ENCODE results near the gene NLN. TPM values are rescaled to one million over a fixed set of nuclear protein-coding genes. Genes with fewer than 3 reads are reported as not detected.

Gene NLN
- total RNA-seq, 4 donors from 2014 or later, result 1.6 to 16.5 (median 9.0) TPM

DNA sequence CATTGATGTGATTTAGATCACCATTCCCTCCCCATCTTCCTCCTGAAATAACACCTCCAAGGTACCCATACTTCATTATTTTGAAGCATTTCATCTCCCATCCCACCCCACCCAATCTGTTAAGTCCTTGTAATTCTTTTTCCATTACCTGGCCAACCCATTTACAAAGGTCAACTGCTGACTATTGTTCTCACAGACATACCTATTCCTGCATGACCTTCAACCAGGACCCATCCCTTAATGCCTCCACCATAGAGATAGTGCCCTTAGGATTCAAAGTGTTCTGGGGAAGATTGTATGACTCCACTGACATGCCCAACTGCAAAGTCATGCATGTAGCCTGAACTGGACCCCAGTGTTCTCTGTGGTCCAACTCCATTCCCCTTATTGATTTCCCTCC is 91.2 kb downstream of the NLN start:
- in situ Hi-C loops (cut with MboI; ENCODE audit: low pct_ligation_motif_present in 1 of 4, low pct_unique_long_range_greater_than_20kb in 1 of 4, low sequenced_read_pairs in 3 of 4), result no loop called here
- TF ChIP-seq EP300 (IDR thresholded peaks at IDR 0.05; ENCODE audit: low read depth) (no peak), POLR2A (IDR thresholded peaks at IDR 0.05) (no peak), POLR2AphosphoS5 (IDR thresholded peaks at IDR 0.05) (no peak), CTCF (IDR thresholded peaks at IDR 0.05) (no peak)
- Histone ChIP-seq H3K4me1 (peaks cover 9 to 75% (median 30%) of the 10 kb centered on the region in 4 donors), H3K27me3 (no peaks in the 10 kb centered on the region), H3K9me3 (no peaks in the 10 kb centered on the region), H3K36me3 (no peaks in the 10 kb centered on the region), H3K4me3 (no peak overlapping the region), H3K27ac (peak overlapping the region; percentile 76 to 83 (median 78))
- DNase-seq, result no peak
- intact Hi-C loops (cut with DNase I; ENCODE audit: low total_unique reads), result no loop called here

DNA sequence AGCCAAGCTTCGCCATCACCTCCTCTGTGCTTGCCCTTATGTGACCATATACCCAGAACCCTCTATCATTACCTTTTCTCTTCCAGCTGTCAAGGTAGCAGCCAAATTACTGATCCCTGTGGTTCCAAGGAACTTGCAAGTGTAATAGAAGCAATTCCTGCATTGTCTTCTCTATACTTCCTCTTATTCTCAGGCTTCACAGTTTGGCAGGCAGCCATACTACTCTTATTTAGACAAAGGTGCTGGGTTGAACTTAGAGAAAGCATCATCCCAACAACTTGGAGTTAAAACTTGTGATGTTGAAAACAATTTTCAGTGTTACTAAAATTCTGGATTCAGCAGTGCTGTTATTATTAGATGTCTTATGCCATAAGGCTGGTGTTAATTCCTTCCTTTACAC is 93.2 kb downstream of the NLN start:
- intact Hi-C loops (cut with DNase I; ENCODE audit: low total_unique reads), result no loop called here
- peaks cover 0 to 76% (median 33%) of the 10 kb centered on the region in 4 donors for H3K4me1 ChIP-seq
- H3K9me3 ChIP-seq, result no peaks in the 10 kb centered on the region
- 63% methylated on average over 1 of the region's 1 CpG for WGBS, 2 donors (ENCODE audit: low coverage in 1 of 2)
- peak overlapping the region; percentile 32 to 78 (median 52) for H3K27ac ChIP-seq
- no peaks in the 10 kb centered on the region for H3K36me3 ChIP-seq
- DNase-seq, result peak; percentile 39
- TF ChIP-seq EP300 (IDR thresholded peaks at IDR 0.05; ENCODE audit: low read depth) (no peak), POLR2A (IDR thresholded peaks at IDR 0.05) (no peak), POLR2AphosphoS5 (IDR thresholded peaks at IDR 0.05) (no peak), CTCF (IDR thresholded peaks at IDR 0.05) (no peak)
- H3K4me3 ChIP-seq, result no peak overlapping the region
- no peaks in the 10 kb centered on the region for H3K27me3 ChIP-seq
- in situ Hi-C loops (cut with MboI; ENCODE audit: low pct_ligation_motif_present in 1 of 4, low pct_unique_long_range_greater_than_20kb in 1 of 4, low sequenced_read_pairs in 3 of 4), result no loop called here

DNA sequence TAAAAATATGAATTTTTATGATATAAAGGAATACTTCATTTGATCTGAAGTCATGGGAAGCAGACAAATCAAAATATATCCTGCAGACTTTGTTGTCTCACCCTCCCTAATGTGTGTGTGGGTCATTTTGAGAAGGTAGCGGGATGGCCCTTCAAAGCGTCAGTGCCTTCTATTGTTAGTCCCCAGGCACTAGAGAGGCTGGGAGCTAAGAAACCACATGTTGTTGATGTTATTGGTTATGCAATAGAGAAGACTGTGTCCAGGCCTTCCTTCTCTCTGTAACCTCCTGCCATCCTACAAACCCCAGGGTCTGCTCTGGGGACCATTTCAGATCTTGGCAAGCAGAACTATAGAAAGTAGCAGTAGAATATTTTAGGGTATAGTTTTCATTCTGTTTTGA is 94.7 kb downstream of the NLN start:
- Histone ChIP-seq H3K4me3 (no peak overlapping the region), H3K27ac (no peak overlapping the region), H3K36me3 (no peaks in the 10 kb centered on the region), H3K4me1 (peaks cover 0 to 65% (median 27%) of the 10 kb centered on the region in 4 donors), H3K27me3 (no peaks in the 10 kb centered on the region), H3K9me3 (no peaks in the 10 kb centered on the region)
- in situ Hi-C loops (cut with MboI; ENCODE audit: low pct_ligation_motif_present in 1 of 4, low pct_unique_long_range_greater_than_20kb in 1 of 4, low sequenced_read_pairs in 3 of 4), result no loop called here
- TF ChIP-seq CTCF (IDR thresholded peaks at IDR 0.05), result no peak
- no peak for TF ChIP-seq POLR2A (IDR thresholded peaks at IDR 0.05)
- WGBS, 2 donors (ENCODE audit: low coverage in 1 of 2), result 96 to 100% methylated on average over 1 to 2 of the region's 2 CpGs
- DNase-seq, result no peak
- intact Hi-C loops (cut with DNase I; ENCODE audit: low total_unique reads), result no loop called here

DNA sequence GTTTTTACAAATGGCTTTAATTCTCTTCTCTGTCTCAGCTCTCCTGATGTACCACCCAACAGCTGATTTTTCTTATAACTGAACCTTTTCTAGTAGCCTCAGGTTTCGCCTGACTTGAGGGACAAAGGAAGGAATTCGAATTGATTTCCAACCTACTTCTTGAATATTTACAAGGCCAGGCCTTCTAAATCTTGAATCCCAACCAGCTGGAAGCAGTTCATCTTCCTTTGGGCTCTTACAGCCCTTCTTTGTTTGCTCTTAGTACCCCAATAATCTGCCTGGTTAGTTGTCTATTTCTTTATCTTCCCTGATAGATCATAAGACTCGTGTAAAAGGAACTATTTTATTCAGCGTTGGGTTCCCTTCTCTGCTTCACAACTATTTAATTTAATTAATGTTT is 95.9 kb downstream of the NLN start:
- 83 to 90% methylated on average over 4 of the region's 4 CpGs for WGBS, 2 donors (ENCODE audit: low coverage in 1 of 2)
- Histone ChIP-seq H3K4me1 (peaks cover 0 to 61% (median 26%) of the 10 kb centered on the region in 4 donors), H3K9me3 (no peaks in the 10 kb centered on the region), H3K27ac (peak overlapping the region in 3 of 4 donors; percentile 16 to 46 (median 32)), H3K4me3 (no peak overlapping the region), H3K27me3 (no peaks in the 10 kb centered on the region), H3K36me3 (no peaks in the 10 kb centered on the region)
- no peak for DNase-seq
- in situ Hi-C loops (cut with MboI; ENCODE audit: low pct_ligation_motif_present in 1 of 4, low pct_unique_long_range_greater_than_20kb in 1 of 4, low sequenced_read_pairs in 3 of 4), result no loop called here
- TF ChIP-seq POLR2AphosphoS5 (IDR thresholded peaks at IDR 0.05) (no peak), EP300 (IDR thresholded peaks at IDR 0.05; ENCODE audit: low read depth) (no peak), POLR2A (IDR thresholded peaks at IDR 0.05) (no peak), CTCF (IDR thresholded peaks at IDR 0.05) (no peak)
- intact Hi-C loops (cut with DNase I; ENCODE audit: low total_unique reads), result no loop called here
